8988T (cell line): Measurements from ENCODE around the gene SLK.

Experiments
- DNase-seq: peaks from one replicate; pipeline ENCODE4 v3.0.0; 2011

The SLK gene

GRCh38 chr10:103942866-103943265 lies 24.1 kb upstream of the SLK start:
- DNase-seq: no peak

- DNase-seq: no peak
Measured at GRCh38 chr10:103947799-103948516, 19.0 kb upstream of the SLK start.

- DNase-seq: no peak
Measured at GRCh38 chr10:103949728-103950127, 17.2 kb upstream of the SLK start.

GRCh38 chr10:103951183-103951582 lies 15.8 kb upstream of the SLK start:
- DNase-seq: no peak

- DNase-seq: no peak
Measured at GRCh38 chr10:103951942-103952341, 15.0 kb upstream of the SLK start.

GRCh38 chr10:103954543-103954942 lies 12.4 kb upstream of the SLK start:
- DNase-seq: no peak

GRCh38 chr10:103958996-103959395 lies 7.9 kb upstream of the SLK start:
- DNase-seq: no peak

- DNase-seq: no peak
Measured at GRCh38 chr10:103960103-103960502, 6.8 kb upstream of the SLK start.

- DNase-seq: no peak
Measured at GRCh38 chr10:103967448-103968071, 620 bp downstream of the SLK start.

- no peak for DNase-seq
Measured at GRCh38 chr10:103968441-103969391, 1.8 kb downstream of the SLK start.

GRCh38 chr10:103969436-103969835 lies 2.5 kb downstream of the SLK start:
- no peak for DNase-seq

GRCh38 chr10:103969857-103970627 lies 3.1 kb downstream of the SLK start:
- DNase-seq: no peak

- DNase-seq: no peak
Measured at GRCh38 chr10:103975169-103975568, 8.2 kb downstream of the SLK start.

GRCh38 chr10:103977204-103977603 lies 10.3 kb downstream of the SLK start:
- no peak for DNase-seq

GRCh38 chr10:103979530-103979929 lies 12.6 kb downstream of the SLK start:
- no peak for DNase-seq

GRCh38 chr10:103980288-103980906 lies 13.5 kb downstream of the SLK start:
- no peak for DNase-seq

GRCh38 chr10:103982639-103983038 lies 15.7 kb downstream of the SLK start:
- no peak for DNase-seq

GRCh38 chr10:103983367-103983911 lies 16.5 kb downstream of the SLK start:
- no peak for DNase-seq

- DNase-seq: no peak
Measured at GRCh38 chr10:103985726-103986125, 18.8 kb downstream of the SLK start.

- no peak for DNase-seq
Measured at GRCh38 chr10:103986360-103986759, 19.4 kb downstream of the SLK start.

- DNase-seq: no peak
Measured at GRCh38 chr10:103990121-103990520, 23.2 kb downstream of the SLK start.

GRCh38 chr10:103990531-103990930 lies 23.6 kb downstream of the SLK start:
- DNase-seq: no peak
